SH-SY5Y (cell line): Measurements from ENCODE around the gene PTER.

Experiments
- GATA2 ChIP-seq: IDR thresholded peaks from 2 replicates; pipeline ENCODE4 v1.6.1; 2011; ENCODE audit warnings: mild to moderate bottlenecking, low read depth, low read length
- GATA3 ChIP-seq: IDR thresholded peaks from 2 replicates; pipeline ENCODE4 v1.6.1; 2011; ENCODE audit warnings: low read depth, mild to moderate bottlenecking, low read length, moderate library complexity

DNA sequence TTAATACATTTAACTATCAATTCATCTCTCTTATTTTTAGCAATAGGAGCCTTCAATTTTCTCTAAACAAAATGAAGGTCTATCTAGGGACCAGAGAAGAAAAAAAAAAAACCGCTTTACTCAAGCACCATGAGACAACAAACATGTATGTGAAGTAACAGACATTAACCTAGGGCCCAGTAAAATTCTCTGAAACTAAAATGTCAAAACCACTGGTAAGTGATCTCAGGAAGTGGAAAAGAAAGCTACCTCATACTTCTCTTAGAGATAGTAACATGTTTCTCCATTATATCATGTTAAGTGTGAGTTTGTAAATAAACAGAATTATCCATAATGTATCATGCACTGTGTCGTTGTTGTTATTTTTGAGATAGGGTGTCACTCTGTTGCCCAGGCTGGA lies 35.4 kb upstream of the PTER start:
- TF ChIP-seq GATA2 (no peak), GATA3 (no peak)
